ENCODE results near the gene PTPRG.

DNA sequence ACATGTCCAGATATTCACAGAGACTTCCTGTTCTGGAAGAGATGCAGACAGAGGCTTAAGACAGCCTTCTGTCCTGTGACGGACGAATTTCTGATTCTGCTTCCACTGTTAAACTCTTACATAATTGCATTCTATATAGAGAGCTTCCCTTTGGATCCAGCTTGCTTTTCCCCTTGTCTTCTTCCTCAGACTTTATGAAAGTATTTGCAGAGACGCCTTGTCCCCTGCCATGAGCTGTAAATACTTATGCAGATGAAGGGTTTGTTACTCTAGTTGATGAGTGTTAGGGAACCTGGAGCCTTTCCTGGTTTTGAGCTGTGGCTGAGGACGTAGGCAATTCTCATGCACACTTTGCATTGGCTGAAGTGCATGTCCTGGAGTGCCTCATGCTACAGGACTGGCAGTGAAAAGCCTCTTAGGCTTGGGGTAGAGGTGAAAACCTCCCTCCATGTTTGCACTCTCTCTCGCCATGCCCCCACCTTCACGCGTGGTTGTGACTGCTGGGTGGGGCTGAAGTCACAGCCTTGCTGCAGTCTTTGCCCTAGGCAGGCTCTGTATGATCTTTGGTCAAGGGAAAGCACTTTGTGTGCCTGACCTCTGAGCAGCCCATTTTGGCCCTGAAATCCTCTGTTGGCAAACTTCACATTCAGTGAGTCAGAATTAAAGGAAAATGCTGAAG lies 286.6 kb downstream of the PTPRG start:
- TF ChIP-seq, protein P1, sequence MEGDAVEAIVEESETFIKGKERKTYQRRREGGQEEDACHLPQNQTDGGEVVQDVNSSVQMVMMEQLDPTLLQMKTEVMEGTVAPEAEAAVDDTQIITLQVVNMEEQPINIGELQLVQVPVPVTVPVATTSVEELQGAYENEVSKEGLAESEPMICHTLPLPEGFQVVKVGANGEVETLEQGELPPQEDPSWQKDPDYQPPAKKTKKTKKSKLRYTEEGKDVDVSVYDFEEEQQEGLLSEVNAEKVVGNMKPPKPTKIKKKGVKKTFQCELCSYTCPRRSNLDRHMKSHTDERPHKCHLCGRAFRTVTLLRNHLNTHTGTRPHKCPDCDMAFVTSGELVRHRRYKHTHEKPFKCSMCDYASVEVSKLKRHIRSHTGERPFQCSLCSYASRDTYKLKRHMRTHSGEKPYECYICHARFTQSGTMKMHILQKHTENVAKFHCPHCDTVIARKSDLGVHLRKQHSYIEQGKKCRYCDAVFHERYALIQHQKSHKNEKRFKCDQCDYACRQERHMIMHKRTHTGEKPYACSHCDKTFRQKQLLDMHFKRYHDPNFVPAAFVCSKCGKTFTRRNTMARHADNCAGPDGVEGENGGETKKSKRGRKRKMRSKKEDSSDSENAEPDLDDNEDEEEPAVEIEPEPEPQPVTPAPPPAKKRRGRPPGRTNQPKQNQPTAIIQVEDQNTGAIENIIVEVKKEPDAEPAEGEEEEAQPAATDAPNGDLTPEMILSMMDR (conservative IDR thresholded peaks at IDR 0.05 in 1 of 2, IDR thresholded peaks at IDR 0.05 in 1 of 2; ENCODE audit: low read depth in 1 of 2, low read length in 2 of 2) = no peak
- no peak for TF ChIP-seq EZH2 (IDR thresholded peaks at IDR 0.05; ENCODE audit: low read length, missing control alignments)
